WERI-Rb-1 (cell line): ENCODE results near the gene MCCC2.
A peak's percentile ranks its signal among the peaks of the same experiment; 100 is the strongest.

ENCODE experiments used
- DNase-seq: peaks from one replicate; pipeline ENCODE4 v3.0.0-alpha.2; 2020
- H3K27ac ChIP-seq: fragments of 250-450 bp; sonication (Bioruptor Pico); 2 replicates; pipeline ENCODE4 v1.5.1; 2020; ENCODE audit warnings: mild to moderate bottlenecking, moderate library complexity
- H3K27me3 ChIP-seq: fragments of 250-450 bp; sonication (Bioruptor Pico); 2 replicates; pipeline ENCODE4 v1.5.1; 2021; ENCODE audit warnings: mild to moderate bottlenecking, low read depth, moderate library complexity; ENCODE audit not compliant: insufficient read depth, severe bottlenecking
- H3K36me3 ChIP-seq: fragments of 250-450 bp; sonication (Bioruptor Pico); 2 replicates; pipeline ENCODE4 v1.5.1; 2020; ENCODE audit warnings: mild to moderate bottlenecking, moderate library complexity
- H3K4me3 ChIP-seq: 2 replicates; pipeline ENCODE4 v1.5.1; 2011; ENCODE audit warnings: low read depth, mild to moderate bottlenecking, control low read depth, low read length
- H3K9me3 ChIP-seq: fragments of 250-450 bp; sonication (Bioruptor Pico); 2 replicates; pipeline ENCODE4 v1.5.1; 2021; ENCODE audit warnings: mild to moderate bottlenecking, moderate library complexity; ENCODE audit not compliant: severe bottlenecking
- TF ChIP-seq, protein P1 (sequence below): IDR thresholded peaks from 2 replicates; pipeline ENCODE4 v1.5.1; 2011; ENCODE audit warnings: low read depth, mild to moderate bottlenecking, control low read depth, inconsistent platforms, low read length

The MCCC2 gene

DNA sequence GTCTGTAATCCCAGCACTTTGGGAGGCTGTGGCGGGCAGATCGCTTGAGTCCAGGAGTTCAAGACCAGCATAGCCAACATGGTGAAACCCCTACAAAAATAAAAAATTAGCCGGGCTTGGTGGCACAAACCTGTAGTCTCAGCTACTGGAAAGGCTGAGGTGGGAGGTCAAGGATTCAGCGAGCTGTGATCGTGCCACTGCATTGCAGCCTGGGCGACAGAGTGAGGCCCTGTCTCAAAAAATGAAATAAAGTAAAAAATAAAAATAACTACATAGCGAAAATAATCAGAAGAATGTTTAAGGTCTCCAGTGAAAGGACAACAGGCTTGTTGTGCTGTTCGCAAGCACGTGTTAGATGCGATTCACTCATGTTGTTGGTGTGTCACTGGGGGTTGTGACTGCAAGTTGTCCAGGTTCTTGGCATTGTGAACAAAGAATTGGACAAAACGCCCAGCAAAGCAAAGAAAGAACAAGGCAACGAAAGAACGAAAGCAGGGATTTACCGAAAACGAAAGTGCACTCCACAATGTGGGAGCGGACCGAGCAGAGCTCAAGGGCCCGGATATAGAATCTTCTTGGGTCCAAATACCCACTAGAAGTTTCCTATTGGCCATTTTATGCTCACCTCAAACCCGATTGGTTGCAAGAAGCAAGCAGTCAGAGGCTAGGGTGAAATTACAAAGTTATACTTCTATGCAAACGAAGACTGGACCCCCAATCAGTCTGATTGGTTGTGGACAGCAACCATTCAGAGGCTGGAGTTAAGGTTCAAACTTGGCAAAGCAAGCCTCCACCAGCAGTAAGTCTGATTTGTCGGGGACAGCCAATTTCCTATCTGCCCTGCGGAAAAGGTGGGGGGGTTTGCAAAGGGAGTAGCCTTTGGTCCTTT, 844 bp upstream of the MCCC2 start:
- H3K4me3 ChIP-seq = peak overlapping the region; percentile 73
- no peaks in the 10 kb centered on the region for H3K36me3 ChIP-seq
- H3K27me3 ChIP-seq = no peaks in the 10 kb centered on the region
- peak overlapping the region; percentile 78 for H3K27ac ChIP-seq
- TF ChIP-seq, protein P1, sequence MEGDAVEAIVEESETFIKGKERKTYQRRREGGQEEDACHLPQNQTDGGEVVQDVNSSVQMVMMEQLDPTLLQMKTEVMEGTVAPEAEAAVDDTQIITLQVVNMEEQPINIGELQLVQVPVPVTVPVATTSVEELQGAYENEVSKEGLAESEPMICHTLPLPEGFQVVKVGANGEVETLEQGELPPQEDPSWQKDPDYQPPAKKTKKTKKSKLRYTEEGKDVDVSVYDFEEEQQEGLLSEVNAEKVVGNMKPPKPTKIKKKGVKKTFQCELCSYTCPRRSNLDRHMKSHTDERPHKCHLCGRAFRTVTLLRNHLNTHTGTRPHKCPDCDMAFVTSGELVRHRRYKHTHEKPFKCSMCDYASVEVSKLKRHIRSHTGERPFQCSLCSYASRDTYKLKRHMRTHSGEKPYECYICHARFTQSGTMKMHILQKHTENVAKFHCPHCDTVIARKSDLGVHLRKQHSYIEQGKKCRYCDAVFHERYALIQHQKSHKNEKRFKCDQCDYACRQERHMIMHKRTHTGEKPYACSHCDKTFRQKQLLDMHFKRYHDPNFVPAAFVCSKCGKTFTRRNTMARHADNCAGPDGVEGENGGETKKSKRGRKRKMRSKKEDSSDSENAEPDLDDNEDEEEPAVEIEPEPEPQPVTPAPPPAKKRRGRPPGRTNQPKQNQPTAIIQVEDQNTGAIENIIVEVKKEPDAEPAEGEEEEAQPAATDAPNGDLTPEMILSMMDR = no peak
- H3K9me3 ChIP-seq = no peaks in the 10 kb centered on the region
- DNase-seq = peak; percentile 7

DNA sequence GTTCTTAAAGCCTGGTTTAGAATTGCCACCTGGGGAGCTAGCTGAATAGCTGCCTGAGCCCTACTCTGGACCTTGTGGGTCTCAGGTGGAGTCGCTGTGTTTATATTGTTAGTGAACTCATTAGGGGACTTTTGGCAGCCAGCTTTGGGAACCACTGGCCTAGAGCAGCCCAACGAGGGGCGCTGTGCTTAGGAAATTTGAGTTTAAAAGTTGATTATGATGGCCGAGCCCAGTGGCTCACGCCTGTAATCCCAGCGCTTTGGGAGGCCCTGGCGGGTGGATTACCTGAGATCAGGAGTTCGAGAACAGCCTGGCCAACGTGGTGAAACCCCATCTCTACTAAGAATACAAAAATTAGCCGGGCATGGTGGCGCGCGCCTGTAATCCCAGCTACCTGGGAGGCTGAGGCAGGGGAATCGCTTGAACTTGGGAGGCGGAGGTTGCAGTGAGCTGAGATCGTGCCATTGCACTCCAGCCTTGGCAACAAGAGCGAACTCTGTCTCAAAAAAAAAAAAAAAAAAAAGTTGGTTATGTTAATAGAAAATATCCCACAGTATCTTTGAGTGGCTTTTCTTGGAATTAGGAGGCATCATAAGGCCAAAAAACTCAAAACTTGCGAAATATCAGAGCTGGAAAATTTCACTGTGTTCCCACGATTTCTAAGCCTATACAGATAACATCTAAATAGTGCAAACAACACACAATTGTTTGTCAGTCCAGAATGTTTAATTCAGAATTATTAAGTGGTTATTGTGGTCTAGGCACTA, 809 bp downstream of the MCCC2 start:
- peak; percentile 8 for DNase-seq

DNA sequence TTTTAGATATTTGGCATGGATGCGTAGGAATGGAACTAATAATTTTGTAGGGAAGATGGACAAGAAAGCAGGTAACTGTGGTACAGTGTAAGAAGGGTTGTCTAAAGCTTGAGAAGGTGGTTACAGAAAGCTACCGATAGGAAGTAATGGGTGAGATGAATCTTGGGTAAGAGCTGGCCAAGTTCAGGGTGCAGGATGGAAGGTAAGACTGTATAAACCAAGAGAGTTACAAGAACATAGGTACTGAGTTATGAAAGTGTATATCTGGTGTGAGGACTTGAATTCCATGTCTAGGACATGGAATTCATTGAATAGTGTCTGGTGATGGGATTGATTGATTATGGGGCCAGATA, 1.4 kb downstream of the MCCC2 start:
- no peak for DNase-seq
- no peaks in the 10 kb centered on the region for H3K27me3 ChIP-seq
- H3K4me3 ChIP-seq = no peak overlapping the region
- TF ChIP-seq, protein P1 = no peak
- no peak overlapping the region for H3K27ac ChIP-seq
- no peaks in the 10 kb centered on the region for H3K36me3 ChIP-seq
- no peaks in the 10 kb centered on the region for H3K9me3 ChIP-seq

More for the DNA sequence above, 809 bp downstream of the MCCC2 start:
- H3K27ac ChIP-seq = peak overlapping the region; percentile 78
- H3K4me3 ChIP-seq = peak overlapping the region; percentile 73
- no peaks in the 10 kb centered on the region for H3K27me3 ChIP-seq
- no peaks in the 10 kb centered on the region for H3K9me3 ChIP-seq
- no peaks in the 10 kb centered on the region for H3K36me3 ChIP-seq
- TF ChIP-seq, protein P1 = no peak

DNA sequence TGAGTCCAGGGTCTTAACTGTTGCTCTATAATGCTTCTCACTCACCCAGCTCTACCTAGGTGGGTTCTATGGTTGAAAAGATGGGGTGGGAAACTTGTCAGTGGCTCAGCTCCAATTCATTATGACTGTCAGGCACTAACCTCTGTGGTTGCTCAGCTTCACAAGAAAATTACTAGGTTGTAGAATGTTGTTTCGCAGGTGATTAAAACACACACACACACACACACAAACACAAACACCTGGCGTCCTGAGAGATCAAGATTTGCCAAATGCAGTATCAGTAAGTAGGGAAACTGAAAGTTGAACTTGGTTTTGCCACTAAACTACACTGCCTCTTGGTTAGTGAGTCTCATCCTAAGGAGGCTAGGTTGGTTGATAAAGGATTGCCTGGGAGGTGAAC, 2.8 kb downstream of the MCCC2 start:
- Histone ChIP-seq H3K4me3 (no peak overlapping the region), H3K36me3 (no peaks in the 10 kb centered on the region; the same call in 1 of the 2 replicates), H3K27ac (no peak overlapping the region), H3K27me3 (no peaks in the 10 kb centered on the region), H3K9me3 (no peaks in the 10 kb centered on the region)
- DNase-seq = no peak
- TF ChIP-seq, protein P1 = no peak

DNA sequence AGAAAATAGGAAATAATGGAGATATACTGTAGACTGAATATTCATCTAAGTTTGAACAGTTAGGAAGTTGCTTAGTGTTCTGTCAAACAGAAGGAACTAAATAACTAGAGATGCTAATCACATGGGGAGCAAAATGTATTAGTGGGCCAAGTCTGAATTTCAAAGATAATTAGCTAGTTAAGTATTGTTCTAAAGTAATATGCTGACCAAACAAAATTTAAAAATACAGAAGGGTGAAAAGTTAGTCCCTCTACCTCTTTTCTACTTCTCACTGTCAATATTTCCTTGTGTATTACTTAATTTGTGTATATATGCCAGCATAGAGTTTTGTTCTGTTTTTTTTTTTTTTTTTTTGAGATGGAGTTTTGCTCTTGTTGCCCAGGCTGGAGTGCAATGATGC, 4.0 kb downstream of the MCCC2 start:
- Histone ChIP-seq H3K36me3 (no peaks in the 10 kb centered on the region; the same call in 1 of the 2 replicates), H3K27me3 (no peaks in the 10 kb centered on the region), H3K4me3 (no peak overlapping the region), H3K27ac (no peak overlapping the region), H3K9me3 (no peaks in the 10 kb centered on the region)
- TF ChIP-seq, protein P1 = no peak
- DNase-seq = no peak
